Stimulated activated CD4-positive, alpha-beta T cell treated with anti-CD3 and anti-CD28 coated beads, Interleukin-12 subunit alpha, Interleukin-12 subunit beta, amount 100 ng/mL, for 4 hours (primary cell): ENCODE measurements around the gene GRM2.

Experiments
- DNase-seq: peaks from one replicate; pipeline ENCODE4 v3.0.0-alpha.2; 2020

Gene GRM2

DNA sequence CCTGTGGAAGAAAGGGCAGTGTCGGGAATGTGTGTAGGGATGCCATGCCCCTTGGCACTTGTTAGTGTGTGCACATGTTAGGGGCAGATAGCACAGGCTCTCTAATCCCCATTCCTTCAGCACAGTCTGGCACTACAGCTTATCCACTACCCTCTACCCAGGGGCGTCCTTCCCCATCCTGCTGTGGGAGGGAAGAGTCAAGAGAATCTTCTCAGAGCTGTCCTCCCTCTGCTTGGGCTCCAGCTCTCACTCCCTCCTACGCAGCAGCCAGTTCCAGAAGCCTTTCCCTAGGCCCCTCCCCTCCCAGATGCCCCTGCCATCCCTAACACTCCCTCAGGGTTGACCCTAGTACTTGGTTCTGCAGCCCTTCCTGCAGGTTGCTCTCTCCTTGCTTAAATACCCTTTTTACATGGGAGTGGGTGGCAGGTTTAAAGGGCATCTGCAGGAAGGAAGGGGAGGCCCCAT lies 815 bp upstream of the GRM2 start:
- no peak for DNase-seq

DNA sequence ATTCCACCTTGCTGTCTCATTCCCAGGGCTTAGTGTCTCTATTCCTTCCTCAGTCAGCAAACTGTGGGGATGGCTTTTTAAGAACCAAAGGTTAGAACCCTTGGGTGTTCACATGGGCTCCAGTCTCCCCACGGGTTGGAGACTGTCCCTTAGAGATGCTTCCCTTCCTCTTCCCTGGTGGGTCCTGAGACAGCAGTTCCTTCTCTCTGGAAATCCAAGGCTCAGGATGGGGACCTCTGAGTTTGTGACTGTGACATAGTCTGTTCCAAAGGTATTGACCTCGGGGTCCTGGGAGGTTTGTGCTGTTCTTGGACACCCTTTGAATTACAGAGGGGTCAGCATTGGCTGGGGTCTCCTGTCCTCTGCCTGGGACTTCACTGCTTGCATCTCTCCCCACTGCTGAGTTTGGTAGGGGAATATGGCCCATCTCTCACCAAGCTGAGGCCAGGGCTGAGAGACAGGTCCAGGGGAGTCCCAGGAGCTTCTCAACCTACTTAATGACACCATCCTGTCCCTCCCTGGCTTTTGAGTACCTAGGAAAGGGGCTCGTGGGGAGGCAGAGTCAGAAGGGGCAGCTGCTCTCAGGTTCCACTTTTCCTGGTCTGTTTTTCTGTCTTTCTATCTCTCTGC lies 1.5 kb downstream of the GRM2 start:
- no peak for DNase-seq

DNA sequence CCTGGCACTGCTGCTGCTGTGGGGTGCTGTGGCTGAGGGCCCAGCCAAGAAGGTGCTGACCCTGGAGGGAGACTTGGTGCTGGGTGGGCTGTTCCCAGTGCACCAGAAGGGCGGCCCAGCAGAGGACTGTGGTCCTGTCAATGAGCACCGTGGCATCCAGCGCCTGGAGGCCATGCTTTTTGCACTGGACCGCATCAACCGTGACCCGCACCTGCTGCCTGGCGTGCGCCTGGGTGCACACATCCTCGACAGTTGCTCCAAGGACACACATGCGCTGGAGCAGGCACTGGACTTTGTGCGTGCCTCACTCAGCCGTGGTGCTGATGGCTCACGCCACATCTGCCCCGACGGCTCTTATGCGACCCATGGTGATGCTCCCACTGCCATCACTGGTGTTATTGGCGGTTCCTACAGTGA lies 2.1 kb downstream of the GRM2 start:
- DNase-seq = no peak

DNA sequence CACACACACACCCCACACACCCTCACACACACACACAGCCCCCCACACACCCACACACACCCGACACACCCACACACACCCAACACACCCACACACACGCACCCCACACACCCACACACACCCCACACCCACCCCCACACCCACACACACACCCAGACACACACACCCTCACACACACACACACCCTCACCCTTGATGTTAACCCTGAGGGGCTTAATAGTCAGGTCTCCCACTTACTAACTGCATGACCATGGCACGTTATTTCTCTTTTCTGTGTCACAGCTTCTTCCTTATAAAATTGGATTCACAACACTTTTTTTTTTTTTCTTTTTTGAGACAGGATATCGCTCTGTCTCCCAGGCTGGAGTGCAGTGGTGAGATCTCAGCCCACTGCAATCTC lies 2.8 kb downstream of the GRM2 start:
- no peak for DNase-seq

DNA sequence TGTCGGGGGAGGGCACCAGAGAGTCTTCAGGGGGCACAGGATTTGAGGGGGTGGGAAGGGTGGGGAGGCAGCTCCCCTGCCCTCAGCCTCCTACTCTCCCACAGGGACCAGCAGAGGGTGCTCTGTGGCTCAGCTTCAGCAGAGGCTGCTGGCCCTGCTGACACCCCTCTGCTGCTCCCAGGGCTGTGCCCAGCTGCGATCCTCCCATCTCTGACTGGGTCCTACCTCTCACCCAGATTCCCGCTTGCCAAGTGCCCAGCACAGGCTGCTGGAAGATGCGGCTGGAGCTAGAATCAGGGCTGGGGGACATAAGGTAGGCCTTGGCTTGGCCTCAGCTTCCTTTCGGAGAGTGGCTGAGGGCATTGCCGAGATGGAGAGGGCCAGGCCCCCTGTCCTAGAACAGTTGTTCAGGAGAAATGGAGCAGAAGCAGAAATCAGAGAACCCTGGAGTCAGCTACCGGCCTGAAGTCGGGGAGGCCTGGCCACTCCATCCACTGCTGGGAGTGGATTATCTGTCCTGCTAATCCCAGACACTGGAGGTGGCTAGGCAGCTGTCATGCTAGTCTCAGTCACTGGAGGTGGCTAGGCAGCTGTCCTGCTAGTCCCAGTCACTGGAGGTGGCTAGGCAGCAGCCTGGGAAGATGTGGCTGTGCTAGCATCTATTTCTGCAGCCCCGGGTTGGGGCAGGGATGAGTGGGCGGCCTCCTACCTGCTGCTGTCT lies 3.9 kb downstream of the GRM2 start:
- no peak for DNase-seq

DNA sequence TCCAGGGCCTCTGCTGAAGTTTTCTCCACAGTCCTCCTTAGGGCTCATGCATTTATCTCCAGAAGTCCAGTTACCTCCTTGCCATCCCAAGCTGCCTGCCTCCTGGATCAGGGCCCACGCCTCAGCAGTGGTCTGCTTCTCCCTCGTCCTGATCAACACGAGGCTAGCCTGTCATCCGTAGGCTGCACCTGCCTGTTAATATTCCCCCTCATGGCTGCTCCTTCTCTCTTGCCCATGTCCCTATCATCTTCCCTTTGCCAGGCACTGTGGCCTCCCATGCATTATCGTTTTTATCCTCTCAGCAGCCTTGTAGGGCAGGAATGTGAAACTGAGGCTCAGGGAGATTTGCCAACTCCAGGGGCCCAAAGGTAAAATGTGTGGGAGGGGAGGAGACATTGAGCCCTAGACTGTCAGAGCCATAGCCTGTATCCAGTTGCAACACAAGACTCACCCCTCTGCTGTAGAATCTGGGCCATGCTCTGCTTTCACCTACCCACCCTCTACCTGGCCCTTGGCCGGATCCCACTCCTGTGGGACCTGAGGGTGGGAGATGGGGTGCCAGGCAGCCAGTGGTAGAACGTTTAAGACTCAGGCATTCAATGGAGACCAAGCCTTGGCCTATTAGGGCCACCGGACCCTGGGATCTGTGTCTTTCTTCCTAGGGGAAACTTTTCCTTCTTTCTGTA lies 4.6 kb downstream of the GRM2 start:
- no peak for DNase-seq

DNA sequence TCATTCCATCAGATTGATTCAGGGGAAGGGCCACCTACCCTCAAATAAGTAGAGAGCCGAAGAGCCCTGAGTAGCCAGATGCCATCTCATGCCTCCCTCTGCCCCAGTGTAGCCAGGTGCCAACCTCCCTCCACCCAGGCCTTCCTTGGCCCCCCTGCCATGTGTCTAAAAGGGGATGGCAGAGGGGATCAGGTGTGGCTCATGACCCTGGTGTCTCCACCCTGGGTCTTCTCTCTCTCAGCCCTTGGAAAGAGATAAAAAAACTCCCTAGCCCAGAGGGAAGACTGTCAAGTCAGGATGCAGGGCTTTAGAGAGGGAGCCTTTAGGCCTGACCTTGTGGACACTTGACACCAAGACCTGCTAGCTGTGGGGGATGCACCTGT lies 5.2 kb downstream of the GRM2 start:
- no peak for DNase-seq

DNA sequence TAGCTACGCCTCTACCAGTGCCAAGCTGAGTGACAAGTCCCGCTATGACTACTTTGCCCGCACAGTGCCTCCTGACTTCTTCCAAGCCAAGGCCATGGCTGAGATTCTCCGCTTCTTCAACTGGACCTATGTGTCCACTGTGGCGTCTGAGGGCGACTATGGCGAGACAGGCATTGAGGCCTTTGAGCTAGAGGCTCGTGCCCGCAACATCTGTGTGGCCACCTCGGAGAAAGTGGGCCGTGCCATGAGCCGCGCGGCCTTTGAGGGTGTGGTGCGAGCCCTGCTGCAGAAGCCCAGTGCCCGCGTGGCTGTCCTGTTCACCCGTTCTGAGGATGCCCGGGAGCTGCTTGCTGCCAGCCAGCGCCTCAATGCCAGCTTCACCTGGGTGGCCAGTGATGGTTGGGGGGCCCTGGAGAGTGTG lies 5.7 kb downstream of the GRM2 start:
- no peak for DNase-seq

DNA sequence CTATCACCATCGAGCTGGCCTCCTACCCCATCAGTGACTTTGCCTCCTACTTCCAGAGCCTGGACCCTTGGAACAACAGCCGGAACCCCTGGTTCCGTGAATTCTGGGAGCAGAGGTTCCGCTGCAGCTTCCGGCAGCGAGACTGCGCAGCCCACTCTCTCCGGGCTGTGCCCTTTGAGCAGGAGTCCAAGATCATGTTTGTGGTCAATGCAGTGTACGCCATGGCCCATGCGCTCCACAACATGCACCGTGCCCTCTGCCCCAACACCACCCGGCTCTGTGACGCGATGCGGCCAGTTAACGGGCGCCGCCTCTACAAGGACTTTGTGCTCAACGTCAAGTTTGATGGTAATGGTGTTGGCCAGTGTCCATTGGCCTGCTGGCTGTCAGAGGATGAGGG lies 6.1 kb downstream of the GRM2 start:
- no peak for DNase-seq

DNA sequence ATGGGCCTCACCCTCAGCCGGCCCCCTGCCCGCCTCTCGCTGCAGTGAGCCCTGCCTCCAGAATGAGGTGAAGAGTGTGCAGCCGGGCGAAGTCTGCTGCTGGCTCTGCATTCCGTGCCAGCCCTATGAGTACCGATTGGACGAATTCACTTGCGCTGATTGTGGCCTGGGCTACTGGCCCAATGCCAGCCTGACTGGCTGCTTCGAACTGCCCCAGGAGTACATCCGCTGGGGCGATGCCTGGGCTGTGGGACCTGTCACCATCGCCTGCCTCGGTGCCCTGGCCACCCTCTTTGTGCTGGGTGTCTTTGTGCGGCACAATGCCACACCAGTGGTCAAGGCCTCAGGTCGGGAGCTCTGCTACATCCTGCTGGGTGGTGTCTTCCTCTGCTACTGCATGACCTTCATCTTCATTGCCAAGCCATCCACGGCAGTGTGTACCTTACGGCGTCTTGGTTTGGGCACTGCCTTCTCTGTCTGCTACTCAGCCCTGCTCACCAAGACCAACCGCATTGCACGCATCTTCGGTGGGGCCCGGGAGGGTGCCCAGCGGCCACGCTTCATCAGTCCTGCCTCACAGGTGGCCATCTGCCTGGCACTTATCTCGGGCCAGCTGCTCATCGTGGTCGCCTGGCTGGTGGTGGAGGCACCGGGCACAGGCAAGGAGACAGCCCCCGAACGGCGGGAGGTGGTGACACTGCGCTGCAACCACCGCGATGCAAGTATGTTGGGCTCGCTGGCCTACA lies 8.5 kb downstream of the GRM2 start:
- no peak for DNase-seq

DNA sequence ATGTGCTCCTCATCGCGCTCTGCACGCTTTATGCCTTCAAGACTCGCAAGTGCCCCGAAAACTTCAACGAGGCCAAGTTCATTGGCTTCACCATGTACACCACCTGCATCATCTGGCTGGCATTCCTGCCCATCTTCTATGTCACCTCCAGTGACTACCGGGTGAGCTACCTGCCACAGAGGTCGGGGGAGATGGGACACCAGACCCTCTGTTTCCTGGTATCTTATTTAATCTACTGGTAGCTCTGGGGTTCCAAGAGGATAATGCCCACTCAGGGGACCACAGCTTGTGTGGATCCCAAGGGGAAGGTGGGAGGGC lies 9.1 kb downstream of the GRM2 start:
- no peak for DNase-seq

DNA sequence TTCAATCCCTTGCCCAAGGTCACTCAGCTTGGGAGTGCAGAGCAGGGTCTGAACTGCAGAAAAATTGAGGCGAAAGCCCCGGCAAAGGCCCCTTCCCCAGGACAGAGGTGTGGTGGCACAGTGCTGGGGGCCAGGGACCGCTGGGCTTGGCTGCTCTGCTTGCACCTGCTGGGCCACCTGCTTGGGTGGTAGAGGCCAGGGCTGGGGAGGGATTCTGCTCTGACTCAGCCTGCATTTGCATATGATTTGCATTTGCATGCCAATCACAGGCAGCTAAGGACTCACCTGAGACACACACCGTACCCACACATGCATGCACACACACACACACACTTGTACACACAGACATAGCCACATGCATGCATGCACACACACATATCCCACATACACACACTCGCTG lies 9.9 kb downstream of the GRM2 start:
- no peak for DNase-seq

DNA sequence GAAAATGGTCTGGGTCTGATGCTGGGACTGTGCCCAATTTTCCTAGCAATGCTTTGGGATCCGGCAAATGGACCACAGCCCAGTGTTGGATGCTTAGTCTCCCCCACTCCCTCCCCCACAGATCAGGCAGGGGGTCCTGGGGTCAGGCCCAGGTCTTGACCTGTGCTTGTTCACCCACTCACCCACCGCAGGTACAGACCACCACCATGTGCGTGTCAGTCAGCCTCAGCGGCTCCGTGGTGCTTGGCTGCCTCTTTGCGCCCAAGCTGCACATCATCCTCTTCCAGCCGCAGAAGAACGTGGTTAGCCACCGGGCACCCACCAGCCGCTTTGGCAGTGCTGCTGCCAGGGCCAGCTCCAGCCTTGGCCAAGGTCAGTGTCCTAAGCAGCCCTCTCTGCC lies 10.6 kb downstream of the GRM2 start:
- no peak for DNase-seq

DNA sequence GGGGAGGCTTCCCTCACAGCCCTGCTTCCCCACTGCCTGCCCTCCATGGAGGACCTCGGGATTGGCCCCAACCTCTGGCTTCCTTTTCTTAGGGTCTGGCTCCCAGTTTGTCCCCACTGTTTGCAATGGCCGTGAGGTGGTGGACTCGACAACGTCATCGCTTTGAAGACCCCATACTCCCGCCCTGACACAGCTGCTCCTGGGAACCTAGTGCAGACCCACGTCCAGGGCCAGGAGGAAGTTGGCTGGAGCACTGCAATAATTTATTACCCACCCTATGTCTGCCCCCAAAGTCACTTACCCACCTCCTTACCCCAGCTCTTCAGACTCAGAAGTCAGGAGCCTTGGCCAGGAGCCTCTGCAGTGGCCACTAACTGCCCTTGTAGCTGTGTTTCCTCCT lies 11.1 kb downstream of the GRM2 start:
- no peak for DNase-seq

DNA sequence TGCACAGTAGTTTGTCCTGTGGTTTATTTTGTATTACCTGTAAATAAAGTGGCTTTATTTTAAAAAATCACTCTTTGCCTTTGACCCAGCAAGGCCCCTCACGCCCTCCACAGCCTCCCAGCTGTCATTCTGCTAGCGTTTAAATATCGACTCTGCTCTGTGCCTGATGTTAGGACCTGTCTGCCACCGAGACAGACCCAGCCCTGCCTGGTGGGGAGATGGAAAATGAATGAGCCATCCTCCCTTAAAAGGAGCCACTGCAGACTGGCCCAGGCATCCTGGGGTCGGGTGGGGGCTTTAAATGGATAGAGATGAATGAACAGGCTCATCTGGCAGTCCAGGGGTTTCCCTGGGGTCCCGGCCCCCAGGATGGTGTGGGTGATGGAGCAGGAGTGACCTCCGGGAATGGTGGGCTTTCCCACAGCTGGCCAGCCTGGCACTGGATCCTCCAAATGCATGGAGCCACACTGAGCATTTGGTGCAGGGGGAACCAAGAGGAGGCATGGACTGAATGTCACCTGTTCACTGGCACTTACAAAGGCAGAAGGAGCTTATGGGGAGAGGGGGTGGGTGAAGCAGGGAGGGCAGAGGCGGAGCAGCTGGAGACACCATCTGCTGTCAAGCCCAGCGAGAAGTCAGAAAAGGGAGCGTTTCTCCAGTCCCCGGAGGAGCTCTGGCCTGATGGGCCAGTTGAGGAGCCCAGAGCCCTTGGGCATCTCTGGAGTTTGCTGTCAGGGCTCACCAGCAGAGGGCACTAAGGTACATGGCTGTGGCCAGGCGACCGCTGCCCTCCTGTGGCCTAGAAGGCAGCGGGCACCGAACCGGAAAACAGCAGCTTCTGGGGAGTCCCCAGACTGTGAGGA lies 11.9 kb downstream of the GRM2 start:
- peak; percentile 42 for DNase-seq

DNA sequence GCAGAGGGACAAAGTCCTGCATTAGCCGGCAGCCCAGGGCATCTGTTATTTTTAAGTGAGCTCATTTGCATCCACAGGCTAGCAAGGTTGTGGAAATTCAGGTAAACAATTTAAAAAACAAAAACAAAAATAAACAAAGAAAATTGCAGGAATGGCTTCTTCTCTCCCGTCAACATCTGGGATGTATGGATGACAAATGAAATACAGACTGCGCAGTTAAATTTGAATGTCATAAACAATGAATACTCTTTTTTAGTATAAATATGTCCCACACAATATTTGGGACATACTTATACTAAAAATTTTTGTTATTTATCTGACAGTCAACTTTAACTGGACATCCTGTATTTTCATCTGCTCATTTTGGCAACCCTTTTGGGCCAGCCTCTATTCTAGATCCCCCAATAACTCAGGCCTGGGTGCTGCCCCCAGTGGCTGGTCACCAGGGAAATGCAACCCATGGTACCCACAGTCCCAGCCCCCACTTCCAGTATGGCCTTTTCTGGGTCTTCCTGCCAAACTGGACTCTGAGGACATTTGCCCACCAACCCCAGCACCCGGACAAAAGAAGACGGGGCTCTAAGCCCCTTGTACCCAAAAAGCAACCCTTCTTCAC lies 12.7 kb downstream of the GRM2 start:
- no peak for DNase-seq

DNA sequence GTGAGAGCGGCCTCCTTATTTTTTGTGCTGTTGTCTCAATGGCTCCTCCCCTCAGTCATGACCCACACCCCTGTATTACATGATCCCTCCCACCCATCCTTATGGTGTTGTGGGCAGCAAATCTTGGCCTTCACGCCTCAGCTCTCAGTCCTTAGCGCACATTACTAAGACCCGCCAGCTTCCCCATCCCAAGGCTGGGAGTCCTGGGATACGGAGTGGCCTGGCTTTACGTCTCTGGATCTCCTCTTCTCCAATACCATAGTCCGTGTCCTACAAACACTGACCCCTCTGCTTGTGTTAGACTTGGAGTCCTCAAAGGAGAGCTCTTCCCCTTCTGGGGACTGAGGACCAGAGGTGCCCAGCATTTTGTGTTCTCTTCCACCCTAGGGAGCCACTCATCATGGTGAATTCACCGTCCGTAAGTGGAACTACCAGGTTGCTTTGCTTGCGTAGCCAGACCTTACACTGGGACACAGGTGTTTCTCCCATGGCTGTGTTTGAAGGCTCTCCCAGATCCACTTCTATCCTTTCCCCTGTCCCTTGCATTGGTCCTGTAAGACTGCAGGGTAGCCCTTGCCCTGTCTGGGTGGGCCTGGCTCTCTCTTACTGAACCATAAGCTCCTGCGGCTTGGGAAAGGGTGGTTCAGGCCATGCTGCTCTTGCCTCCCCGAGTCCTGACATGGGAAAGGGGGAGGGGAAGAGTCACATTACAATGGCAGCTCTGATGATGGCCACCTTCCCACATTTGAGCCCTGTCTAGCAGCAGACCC lies 13.6 kb downstream of the GRM2 start:
- no peak for DNase-seq

DNA sequence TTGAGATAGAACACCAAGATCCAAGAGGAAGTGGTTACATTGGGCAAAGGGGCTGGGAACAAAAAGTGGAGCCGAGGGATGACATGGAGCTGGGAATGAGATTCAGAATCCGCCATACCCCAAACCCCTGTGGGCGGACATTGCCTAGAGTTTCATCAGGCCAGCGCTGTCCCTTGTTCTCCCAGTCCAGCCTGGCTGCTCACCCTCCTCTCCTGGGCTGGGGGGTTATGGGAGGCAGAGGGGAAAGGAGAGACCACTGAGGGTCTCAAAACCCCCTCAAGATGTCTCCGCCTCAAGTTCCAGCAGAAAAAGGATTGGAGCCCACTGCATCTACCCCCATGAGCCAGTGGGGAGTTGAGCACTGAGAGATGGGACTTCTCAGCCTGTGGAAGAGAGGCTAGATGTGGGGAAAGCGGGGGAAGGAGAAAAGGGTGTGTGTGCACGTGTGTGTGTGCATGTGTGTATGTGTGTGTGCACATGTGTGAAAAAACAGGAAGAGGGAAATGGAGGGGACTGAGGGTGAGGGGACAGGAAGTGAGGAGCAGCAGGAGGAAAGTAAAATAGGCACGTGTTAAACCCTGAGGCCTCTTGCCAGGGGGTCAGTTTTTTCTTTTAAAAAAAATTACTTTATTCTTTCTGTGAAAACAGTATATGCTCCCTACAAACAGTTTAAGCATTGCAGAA lies 14.3 kb downstream of the GRM2 start:
- DNase-seq = no peak

DNA sequence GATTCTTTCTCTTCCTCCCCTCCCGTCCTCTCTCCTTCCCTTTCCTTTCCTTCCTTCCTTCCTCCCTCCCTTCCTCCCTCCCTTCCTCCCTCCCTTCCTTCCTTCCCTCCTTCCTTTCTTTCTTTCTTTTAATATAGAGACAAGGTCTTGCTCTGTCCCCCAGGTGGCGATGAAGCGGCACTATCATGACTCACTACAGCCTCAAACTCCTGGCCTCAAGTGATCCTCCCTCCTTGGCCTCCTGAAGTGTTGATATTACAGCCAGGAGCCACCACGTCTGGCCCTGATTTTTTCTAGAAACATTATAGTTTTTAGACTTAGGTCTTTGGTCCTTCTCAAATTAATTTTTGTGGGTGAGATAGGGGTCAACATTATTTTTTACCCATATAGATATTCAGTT lies 15.5 kb downstream of the GRM2 start:
- no peak for DNase-seq

DNA sequence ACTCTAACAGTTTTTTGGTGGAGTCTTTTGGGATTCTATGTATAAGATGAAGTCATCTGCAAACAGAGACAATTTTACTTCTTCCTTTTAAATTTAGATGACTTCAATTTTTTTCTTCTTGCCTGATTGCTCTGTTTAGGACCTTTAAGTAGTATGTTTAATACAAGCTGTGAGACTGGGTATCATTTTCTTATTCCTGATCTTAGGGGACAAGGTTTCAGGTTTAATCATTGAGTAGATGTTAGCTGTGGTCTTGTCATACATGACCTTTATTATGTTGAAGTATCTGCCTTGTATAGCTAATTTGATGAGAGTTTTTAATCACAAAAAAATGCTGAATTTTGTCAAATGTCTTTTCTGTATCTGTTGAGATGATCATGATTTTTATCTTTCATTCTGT lies 20.6 kb downstream of the GRM2 start:
- no peak for DNase-seq
